Smooth muscle cell (in vitro differentiated cells): ENCODE measurements around the gene FBXO17. TPM values are rescaled to one million over a fixed set of nuclear protein-coding genes. Genes with fewer than 3 reads are reported as not detected.
"Not testable (repeated sequence)": the region's sequence is repeated elsewhere in the genome, so short reads cannot be mapped to it uniquely, and the experiment has no call there.

Experiments
- DNase-seq: peaks from one replicate; lab custom pipeline; 2025; ENCODE audit not compliant: unreplicated experiment; lab: John Stamatoyannopoulos, UW
- H2AFZ ChIP-seq: fragments of 200-600 bp; sonication (generic); 2 replicates; pipeline ENCODE4 v1.6.0; 2016; ENCODE audit warnings: antibody characterized with exemption, low read depth, mild to moderate bottlenecking
- H3F3A ChIP-seq: fragments of 200-600 bp; sonication (generic); 2 replicates; pipeline ENCODE4 v1.6.0; 2017; ENCODE audit warnings: antibody characterized with exemption, low read depth
- H3K27ac ChIP-seq: fragments of 200-600 bp; sonication (generic); 2 replicates; pipeline ENCODE4 v1.5.1; 2016; ENCODE audit warnings: low read depth, mild to moderate bottlenecking
- H3K27me3 ChIP-seq: fragments of 200-600 bp; sonication (generic); 2 replicates; pipeline ENCODE4 v1.6.1; 2016; ENCODE audit warnings: low read depth, mild to moderate bottlenecking
- H3K36me3 ChIP-seq: fragments of 200-600 bp; sonication (generic); 2 replicates; pipeline ENCODE4 v1.5.1; 2016; ENCODE audit warnings: low read depth
- H3K4me1 ChIP-seq: fragments of 200-600 bp; sonication (generic); 2 replicates; pipeline ENCODE4 v1.5.1; 2016; ENCODE audit warnings: low read depth
- H3K4me2 ChIP-seq: fragments of 200-600 bp; sonication (generic); 2 replicates; pipeline ENCODE4 v1.6.0; 2016; ENCODE audit warnings: mild to moderate bottlenecking
- H3K4me3 ChIP-seq: fragments of 200-600 bp; sonication (generic); 2 replicates; pipeline ENCODE4 v1.5.1; 2016; ENCODE audit warnings: mild to moderate bottlenecking
- H3K79me2 ChIP-seq: fragments of 200-600 bp; sonication (generic); 2 replicates; pipeline ENCODE4 v1.6.0; 2016; ENCODE audit warnings: low read depth, mild to moderate bottlenecking
- H3K9ac ChIP-seq: fragments of 200-600 bp; sonication (generic); 2 replicates; pipeline ENCODE4 v1.6.0; 2016; ENCODE audit warnings: low read depth
- H3K9me3 ChIP-seq: fragments of 200-600 bp; sonication (generic); replicated peaks from 2 replicates; pipeline ENCODE4 v1.5.1; 2016; ENCODE audit warnings: low read depth
- H4K20me1 ChIP-seq: fragments of 200-600 bp; sonication (generic); 2 replicates; pipeline ENCODE4 v1.6.0; 2016; ENCODE audit warnings: low read depth
- CTCF ChIP-seq: fragments of 200-600 bp; sonication (generic); IDR thresholded peaks from 2 replicates; pipeline ENCODE4 v1.5.1; 2017; ENCODE audit warnings: borderline replicate concordance, mild to moderate bottlenecking, antibody characterized with exemption; ENCODE audit not compliant: insufficient read depth, poor library complexity, severe bottlenecking
- WGBS: methylation state at CpG from one replicate; pipeline ENCODE4 v1.1.7; 2016; ENCODE audit warnings: low lambda C conversion rate; 5-methylcytosine and 5-hydroxymethylcytosine counted together
- polyA plus RNA-seq: library from polyadenylated mRNA; unstranded; fragments of >200 nt; fragmentation: Nextera tagmentation; extraction: Ambion mirVana; gene quantifications from 2 replicates; pipeline ENCODE4 v1.2.1, GENCODE V29; 2016
- total RNA-seq: library from RNA; depleted of rRNA; stranded (reverse); fragments of >200 nt; gene quantifications from 2 replicates; pipeline ENCODE4 v1.2.3, GENCODE V29; 2014

Gene FBXO17
- total and polyA plus RNA-seq, 2 experiments from 2014 or later = 8.2 to 17.9 TPM

DNA sequence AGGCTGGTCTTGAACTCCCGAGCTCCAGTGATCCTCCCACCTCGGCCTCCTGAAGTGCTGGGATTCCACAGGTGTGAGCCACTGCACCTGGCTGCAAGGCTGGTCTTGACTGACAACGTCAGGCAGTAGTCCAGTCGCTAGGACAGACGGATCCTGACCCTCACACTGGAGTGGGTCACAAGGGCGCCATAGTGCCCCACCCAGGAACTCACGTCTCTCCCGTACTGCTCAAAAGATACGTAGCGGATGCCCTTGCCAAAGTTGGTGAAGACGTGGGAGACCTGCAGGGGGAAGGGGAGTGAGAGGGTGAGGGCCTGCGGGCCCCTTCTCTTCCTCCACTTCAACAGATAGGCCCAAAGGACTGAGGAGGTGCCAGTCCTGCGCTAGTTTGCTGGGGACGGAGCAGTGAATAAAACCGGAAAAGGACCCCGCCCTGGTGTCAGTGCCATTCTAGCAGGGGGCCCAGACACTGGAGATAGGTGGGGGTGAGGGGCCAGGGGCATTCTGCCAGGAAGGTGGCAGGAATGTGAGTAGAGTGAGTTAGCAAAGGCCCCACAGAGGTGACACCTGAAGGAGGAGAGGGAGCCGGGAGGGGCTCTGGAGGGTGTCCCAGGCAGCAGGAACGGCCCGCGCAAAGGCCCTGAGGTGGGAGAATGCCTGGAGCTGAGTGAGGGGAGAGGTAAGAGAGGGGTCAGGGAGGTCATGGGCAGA, 32.9 kb downstream of the FBXO17 start:
- Histone ChIP-seq H3K27me3 (no peaks in the 10 kb centered on the region), H4K20me1 (no peaks in the 10 kb centered on the region), H3K36me3 (no peaks in the 10 kb centered on the region), H2AFZ (no peak overlapping the region), H3K27ac (no peak overlapping the region), H3K9me3 (no peaks in the 10 kb centered on the region), H3F3A (no peaks in the 10 kb centered on the region), H3K4me1 (peaks cover 3% of the 10 kb centered on the region), H3K4me2 (no peak overlapping the region), H3K79me2 (no peaks in the 10 kb centered on the region), H3K9ac (no peak overlapping the region), H3K4me3 (no peak overlapping the region)
- 92% methylated on average over 20 of the region's 20 CpGs for WGBS
- DNase-seq = no peak
- no peak for TF ChIP-seq CTCF

DNA sequence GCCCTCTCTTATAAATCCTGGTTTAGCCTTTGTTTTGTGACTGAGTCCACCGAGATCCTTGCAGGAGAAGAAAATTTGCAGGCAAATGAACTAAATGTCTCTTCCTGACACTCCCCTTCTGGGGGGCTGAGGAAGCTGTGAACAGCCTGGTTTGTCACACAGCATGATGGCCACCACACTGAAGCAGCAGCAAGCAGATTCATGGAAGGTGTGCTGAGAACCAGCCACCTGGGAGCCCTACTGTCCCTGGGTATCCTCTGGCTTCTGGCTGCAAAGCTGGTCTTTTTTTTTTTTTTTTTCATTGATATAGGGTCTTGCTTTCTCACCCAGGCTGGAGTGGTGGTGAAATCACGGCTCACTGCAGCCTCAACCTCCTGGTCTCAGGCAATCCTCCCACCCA, 33.6 kb downstream of the FBXO17 start:
- H3K4me3 ChIP-seq = no peak overlapping the region
- H2AFZ ChIP-seq = no peak overlapping the region
- no peak overlapping the region for H3K4me2 ChIP-seq
- H3K4me1 ChIP-seq = peaks cover 3% of the 10 kb centered on the region
- H3K9me3 ChIP-seq = no peaks in the 10 kb centered on the region
- no peaks in the 10 kb centered on the region for H4K20me1 ChIP-seq
- TF ChIP-seq CTCF = no peak
- no peak for DNase-seq
- no peaks in the 10 kb centered on the region for H3F3A ChIP-seq
- no peaks in the 10 kb centered on the region for H3K36me3 ChIP-seq
- 87% methylated on average over 2 of the region's 2 CpGs for WGBS
- no peaks in the 10 kb centered on the region for H3K27me3 ChIP-seq
- H3K79me2 ChIP-seq = no peaks in the 10 kb centered on the region
- H3K9ac ChIP-seq = no peak overlapping the region
- H3K27ac ChIP-seq = no peak overlapping the region

DNA sequence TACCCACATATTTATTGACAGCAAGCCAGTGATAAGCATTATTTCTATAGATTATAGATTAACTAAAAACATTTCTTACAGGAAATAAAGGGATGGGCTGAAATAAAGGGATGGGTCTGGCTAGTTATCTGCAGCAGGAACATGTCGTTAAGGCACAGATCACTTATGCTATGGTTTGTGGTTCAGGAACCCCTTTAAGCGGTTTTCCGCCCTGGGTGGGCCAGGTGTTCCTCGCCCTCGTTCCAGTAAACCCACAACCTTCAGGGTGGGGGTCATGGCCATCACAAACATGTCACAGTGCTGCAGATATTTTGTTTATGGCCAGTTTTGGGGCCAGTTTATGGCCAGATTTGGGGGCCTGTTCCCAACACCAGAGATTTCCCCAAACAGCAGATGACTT, 34.1 kb downstream of the FBXO17 start:
- H3K4me3 ChIP-seq, H3K4me1 ChIP-seq, H3K79me2 ChIP-seq, H3K36me3 ChIP-seq, H3K4me2 ChIP-seq, H3F3A ChIP-seq, H2AFZ ChIP-seq, H4K20me1 ChIP-seq, H3K27ac ChIP-seq, H3K9me3 ChIP-seq, H3K27me3 ChIP-seq, DNase-seq, H3K9ac ChIP-seq: not testable (repeated sequence)
- 93% methylated on average over 5 of the region's 5 CpGs for WGBS

GRCh38 chr19:38939957-38940356, 35.6 kb downstream of the FBXO17 start:
- H3K27ac ChIP-seq = no peak overlapping the region
- no peaks in the 10 kb centered on the region for H4K20me1 ChIP-seq
- no peak overlapping the region for H3K9ac ChIP-seq
- WGBS = 81% methylated on average over 5 of the region's 5 CpGs
- H3F3A ChIP-seq = no peaks in the 10 kb centered on the region
- no peak overlapping the region for H3K4me2 ChIP-seq
- no peak for TF ChIP-seq CTCF
- DNase-seq = no peak
- H3K79me2 ChIP-seq = no peaks in the 10 kb centered on the region
- H3K4me3 ChIP-seq = no peak overlapping the region
- no peaks in the 10 kb centered on the region for H3K27me3 ChIP-seq
- H3K36me3 ChIP-seq = no peaks in the 10 kb centered on the region
- peaks cover 3% of the 10 kb centered on the region for H3K4me1 ChIP-seq
- H2AFZ ChIP-seq = no peak overlapping the region
- H3K9me3 ChIP-seq = no peaks in the 10 kb centered on the region
